Epithelial cell of prostate (primary cell): ENCODE results near the gene DLG2.
"Not testable (repeated sequence)": the region's sequence is repeated elsewhere in the genome, so short reads cannot be mapped to it uniquely, and the experiment has no call there.

Source experiments
- DNase-seq: peaks from one replicate; pipeline ENCODE4 v3.0.0-alpha.2; 2011; ENCODE audit warnings: low read depth, low spot score
- H3K27ac ChIP-seq: fragments of 450-650 bp; 2 replicates; pipeline ENCODE4 v1.5.1; 2017; ENCODE audit warnings: mild to moderate bottlenecking

Gene DLG2

DNA sequence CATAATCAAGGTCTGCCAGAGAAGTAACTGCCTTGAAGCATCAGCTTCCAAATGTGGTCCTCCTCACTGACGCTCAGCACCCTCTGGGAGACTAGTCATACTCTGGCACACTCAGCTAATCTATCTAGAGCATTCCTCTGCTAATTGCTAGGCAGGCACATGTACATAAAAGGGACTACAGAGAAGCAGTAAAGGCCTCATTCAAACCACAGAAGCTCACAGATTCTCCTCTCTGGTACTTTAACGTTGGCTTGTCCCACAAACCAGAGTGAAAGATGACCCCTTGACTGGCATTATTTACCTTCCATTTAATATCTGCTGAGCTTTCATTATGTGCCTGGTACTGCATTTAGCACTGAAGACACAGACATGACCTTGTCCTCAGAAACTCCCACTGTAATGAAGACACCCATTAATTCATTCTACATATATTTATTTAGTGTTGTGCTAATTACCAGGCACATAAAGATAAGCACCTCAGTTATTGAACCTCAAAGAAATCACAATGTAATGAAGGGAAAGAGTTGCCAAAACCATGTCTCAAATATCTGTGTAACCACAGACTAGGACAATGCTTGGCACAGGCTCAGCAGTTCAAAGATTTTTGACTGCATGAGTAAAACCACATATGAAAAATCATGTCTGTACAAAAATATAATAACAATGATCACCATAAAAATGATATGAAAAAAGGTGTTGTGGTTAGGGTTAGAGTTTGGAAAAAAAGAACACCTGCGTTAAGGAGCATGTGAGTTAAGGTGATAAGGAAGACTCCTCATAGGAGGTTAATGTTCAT is 550.4 kb downstream of the DLG2 start:
- DNase-seq: peak; percentile 3
- no peak overlapping the region for H3K27ac ChIP-seq

DNA sequence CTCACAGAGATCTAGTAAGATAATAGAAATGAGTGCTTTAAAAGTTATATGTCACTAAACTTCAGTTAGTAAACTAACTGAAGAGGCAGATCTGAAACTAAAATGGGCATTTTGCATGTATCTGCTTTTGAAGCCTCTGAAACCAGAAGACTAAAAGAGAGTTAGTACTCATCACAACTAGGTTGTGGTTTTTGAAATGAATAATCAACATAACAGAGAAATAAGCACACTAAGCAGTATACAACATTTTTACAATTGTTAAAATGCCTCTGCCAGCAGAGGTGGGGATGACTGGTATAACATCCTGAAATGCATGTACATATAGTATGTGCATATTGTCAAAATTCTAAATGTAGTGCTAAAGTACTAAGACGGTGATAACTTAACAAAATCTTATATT is 564.5 kb downstream of the DLG2 start:
- DNase-seq: no peak
- H3K27ac ChIP-seq: no peak overlapping the region

GRCh38 chr11:85052636-85053035 is 574.5 kb downstream of the DLG2 start:
- DNase-seq: no peak
- H3K27ac ChIP-seq: no peak overlapping the region

- DNase-seq: no peak
- H3K27ac ChIP-seq: no peak overlapping the region
These were observed 578.3 kb downstream of the DLG2 start for GRCh38 chr11:85048801-85049200.

DNA sequence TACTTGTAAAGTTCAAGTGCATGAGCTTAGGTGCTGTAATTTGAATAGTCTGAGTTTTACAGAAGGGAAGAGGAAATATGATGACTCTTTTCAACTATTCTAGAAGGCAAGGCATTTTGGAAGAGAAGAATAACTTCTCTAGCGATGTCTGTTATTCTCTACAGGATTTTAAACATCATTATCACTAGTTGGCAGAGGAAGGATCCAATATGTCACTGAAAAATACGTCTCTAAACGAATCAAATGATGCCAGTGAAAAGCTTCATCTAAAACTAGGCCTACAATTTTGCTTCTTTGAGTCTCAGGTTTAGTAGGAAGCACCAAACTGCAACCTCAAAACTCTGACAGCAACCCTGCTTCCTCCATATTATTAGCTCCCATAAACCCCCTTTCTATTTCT is 581.4 kb downstream of the DLG2 start:
- DNase-seq: no peak
- H3K27ac ChIP-seq: no peak overlapping the region

DNA sequence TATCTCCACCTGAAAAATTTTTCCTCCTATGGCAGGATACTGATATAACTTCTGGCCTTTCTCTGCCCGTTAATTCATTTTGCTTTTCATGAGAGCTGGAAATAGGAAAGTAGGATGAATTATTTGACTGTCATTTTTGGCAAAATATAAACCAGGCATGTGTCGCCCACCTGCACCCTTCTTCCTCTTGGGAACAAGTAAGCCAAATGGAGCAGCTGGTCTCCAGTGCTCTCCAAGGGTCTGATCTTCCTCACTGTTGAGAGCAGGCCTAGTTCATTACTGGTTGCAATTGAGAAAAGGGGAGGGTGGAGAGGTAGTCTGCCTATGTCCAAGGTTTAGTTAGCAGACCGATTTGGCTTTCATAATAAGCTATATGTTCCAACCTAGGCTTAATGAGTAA is 582.2 kb downstream of the DLG2 start:
- H3K27ac ChIP-seq: no peak overlapping the region
- DNase-seq: no peak

DNA sequence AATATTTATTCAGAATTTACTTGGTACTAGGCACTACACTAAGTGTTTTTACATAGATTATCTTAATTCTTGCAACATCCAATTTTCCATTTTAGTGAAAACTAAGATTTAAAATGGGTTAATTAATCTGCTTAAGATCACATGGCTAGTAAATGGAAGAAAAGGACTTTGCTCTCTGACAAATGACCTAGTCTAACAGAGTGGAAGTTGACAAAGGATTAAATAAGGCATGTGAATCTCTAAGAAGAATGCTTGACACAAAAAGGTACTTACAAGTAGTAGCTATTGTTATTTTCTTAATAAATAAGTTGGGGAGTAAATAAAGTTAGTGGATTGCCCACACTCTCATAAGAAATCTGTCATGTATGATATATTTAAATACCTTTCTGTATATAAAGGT is 584.8 kb downstream of the DLG2 start:
- DNase-seq: no peak
- no peak overlapping the region for H3K27ac ChIP-seq

- no peak overlapping the region for H3K27ac ChIP-seq
- no peak for DNase-seq
These were observed 587.0 kb downstream of the DLG2 start for GRCh38 chr11:85040166-85040565.

- no peak overlapping the region for H3K27ac ChIP-seq
- peak; percentile 18 for DNase-seq
These were observed 597.2 kb downstream of the DLG2 start for GRCh38 chr11:85029964-85030363.

DNA sequence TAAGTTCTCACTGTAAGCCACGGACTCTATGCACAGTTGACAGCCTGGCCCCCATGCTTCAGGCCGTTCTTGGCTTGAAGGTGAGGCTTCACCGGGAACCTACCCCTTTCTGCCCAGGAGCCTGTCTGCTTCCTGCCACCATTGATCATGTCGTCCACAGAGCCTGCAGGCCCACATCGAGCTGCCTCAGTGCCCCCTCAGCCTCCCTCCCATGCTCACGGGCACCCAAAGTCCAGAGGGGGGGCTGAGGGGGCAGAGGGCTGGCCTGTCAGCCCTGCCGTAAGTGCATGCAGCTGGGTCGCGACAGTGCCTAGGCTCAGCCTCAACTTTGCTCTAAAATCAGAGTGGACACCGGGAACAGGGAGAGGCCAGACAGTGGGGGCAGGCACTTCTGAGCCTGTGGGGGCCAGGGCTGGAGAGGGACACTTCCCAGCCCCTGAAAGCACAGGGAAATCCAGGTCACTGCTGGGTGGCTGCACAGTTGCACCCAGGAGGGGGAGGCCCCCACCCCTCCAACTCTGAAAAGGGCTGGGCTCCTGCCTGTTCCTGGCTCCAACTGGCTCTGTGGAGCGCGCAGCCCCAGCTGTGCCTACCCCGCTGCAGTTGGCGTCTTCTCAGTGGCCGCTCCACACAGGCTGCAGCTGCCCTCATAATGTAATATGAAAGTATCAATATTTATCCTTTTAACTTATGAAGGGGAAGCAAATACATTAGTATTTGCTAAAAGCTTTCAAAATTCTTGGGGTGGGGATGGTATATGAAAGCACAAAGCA is 598.6 kb downstream of the DLG2 start:
- no peak overlapping the region for H3K27ac ChIP-seq
- no peak for DNase-seq

GRCh38 chr11:85027346-85027745 is 599.8 kb downstream of the DLG2 start:
- no peak overlapping the region for H3K27ac ChIP-seq
- DNase-seq: no peak

- no peak for DNase-seq
These were observed 606.1 kb downstream of the DLG2 start for GRCh38 chr11:85021058-85021457.

GRCh38 chr11:84993386-84993785 is 633.8 kb downstream of the DLG2 start:
- no peak for DNase-seq
- H3K27ac ChIP-seq: no peak overlapping the region

More at GRCh38 chr11:85021058-85021457, 606.1 kb downstream of the DLG2 start:
- no peak overlapping the region for H3K27ac ChIP-seq

DNA sequence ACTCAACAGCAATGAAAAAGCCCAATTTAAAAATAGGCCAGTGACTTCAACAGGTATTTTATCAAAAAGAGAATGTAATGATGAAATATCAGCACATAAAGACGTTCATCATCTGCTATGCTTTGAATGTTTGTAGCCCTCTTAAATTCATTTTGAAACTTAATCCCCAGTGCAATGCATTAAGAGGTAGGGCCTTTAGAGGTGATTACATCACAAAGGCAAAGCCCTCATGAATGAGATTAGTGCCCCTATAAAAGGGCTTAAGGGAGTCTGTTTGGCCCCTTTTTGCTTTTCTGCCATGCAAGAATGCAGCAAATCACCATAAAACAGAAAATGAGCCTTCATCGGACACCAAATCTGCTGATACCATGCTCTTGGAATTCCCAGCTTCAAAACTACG is 637.0 kb downstream of the DLG2 start:
- H3K27ac ChIP-seq: no peak overlapping the region
- DNase-seq: no peak

DNA sequence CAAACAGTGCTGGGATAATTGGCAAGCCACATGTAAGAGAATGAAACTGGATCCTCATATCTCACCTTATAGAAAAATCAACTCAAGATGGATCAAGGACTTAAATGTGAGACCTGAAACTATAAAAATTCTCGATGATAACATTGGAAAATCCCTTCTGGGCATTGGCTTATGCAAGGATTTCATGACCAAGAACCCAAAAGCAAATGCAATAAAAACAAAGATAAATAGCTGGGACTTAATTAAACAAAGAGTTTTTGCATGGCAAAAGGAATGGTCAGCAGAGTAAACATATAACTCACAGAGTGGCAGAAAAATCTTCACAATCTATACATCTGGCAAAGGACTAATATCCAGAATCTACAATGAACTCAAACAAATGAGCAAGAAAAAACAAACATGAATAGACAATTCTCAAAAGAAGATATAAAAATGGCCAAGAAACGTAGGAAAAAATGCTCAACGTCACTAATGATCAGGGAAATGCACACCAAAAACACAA is 639.4 kb downstream of the DLG2 start:
- DNase-seq, H3K27ac ChIP-seq: not testable (repeated sequence)

GRCh38 chr11:84981301-84981700 is 645.8 kb downstream of the DLG2 start:
- no peak overlapping the region for H3K27ac ChIP-seq
- DNase-seq: no peak

DNA sequence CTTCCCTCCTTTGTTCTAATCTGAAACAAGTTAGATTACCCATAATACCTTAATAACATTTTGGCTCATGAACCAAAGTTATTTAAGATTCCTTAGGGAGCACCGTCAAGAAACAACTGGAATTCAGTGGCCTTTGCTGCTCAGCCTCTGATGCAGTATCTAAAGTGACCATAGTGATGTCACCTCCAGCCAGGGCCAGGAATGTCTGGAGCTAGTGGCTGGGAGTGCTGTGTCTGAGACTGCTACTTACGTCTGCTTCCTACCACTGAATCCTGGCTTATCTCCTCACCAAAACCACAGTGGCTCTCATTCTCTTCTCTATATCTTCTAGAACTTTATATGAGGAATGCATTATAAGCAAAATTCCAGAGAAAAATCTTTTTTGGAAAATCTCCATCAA is 658.0 kb downstream of the DLG2 start:
- no peak overlapping the region for H3K27ac ChIP-seq
- DNase-seq: no peak

DNA sequence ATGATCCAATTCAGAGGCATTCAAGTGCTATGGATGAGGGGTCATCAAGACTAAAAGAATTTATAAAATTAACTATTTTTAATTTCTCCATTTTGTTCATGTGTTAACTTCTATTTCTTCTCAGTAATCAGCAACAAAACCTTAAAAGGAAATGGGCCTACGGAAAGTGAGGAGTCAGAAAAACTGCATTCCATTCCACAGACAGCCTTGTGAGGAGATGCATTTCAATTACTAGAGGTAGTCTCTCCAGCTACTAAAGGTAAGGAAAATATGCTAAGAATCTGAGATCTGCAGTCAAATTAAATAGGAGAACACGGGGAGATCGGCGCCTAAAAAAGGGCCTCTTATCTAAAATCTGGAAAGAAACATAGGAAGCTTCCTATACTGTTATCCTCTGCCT is 661.7 kb downstream of the DLG2 start:
- no peak for DNase-seq
- no peak overlapping the region for H3K27ac ChIP-seq

GRCh38 chr11:84963240-84963639 is 663.9 kb downstream of the DLG2 start:
- no peak overlapping the region for H3K27ac ChIP-seq
- no peak for DNase-seq

DNA sequence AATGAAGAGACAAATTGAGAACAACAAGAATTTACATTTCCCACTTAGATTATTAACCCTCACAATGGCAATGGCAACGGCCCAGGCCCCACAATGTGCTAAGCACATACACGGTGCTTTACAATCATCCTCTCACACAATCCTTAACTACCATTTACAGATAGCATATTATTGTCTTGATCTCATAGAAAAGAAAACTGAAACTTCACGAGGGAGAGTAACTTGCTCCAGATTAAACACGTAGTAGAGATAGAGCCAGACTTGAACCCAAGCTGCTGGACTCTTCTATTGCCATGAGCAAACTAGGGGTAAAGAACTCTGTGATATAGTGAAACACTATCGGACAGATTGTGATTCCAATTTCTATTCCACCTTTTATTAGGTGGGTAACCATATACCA is 665.1 kb downstream of the DLG2 start:
- DNase-seq: no peak
- no peak overlapping the region for H3K27ac ChIP-seq

DNA sequence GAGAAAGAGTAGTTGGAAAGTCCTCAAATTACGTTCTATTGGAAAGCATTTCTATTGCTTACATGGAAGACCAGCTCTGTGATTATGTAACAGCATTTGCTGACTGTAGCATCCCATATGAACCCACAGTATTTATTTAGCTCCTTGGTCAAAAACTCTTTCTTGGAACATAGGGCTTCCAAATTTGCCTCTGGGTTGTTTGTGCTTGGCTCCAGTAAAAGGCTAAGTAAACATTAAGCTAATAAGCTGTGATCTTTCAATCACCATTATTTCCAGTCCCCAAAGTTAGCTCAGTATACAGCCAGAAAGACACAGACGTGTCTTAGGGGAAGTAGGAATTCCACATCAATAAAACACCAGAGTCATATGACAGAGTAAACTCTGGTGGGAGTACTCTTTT is 668.8 kb downstream of the DLG2 start:
- no peak overlapping the region for H3K27ac ChIP-seq
- DNase-seq: no peak
